ENCODE data around the gene CCDC33. TPM values are rescaled to one million over a fixed set of nuclear protein-coding genes. Genes with fewer than 3 reads are reported as not detected.

The CCDC33 gene
- not detected in 2 replicates for total RNA-seq

DNA sequence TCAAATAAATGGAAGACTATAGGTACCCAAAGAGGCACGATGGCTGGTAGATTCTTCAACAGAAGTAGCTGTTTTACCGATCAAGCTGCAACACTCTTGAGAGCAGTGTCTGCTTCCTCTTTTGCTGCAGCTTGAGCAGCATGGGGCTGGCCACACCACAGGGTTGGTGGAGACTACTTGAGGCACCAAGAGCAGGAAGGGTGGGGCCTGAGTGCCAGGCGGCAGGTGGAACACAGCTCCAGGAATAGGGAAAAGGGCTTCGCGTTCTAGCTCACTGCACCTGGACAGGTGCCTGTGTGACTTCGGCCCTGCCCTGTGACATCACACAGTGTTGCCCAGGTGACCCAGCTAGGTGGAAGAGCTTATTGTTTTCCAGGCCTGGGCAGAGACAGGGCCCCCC, at the start of gene CCDC33:
CCDC33 (plus strand) TSS at position 365 of the 400 bp plus-strand sequence. CDS start 394 bp downstream, outside the sequence.
- Histone ChIP-seq H3K36me3 (ENCODE audit: control insufficient read depth, insufficient read depth, low read length) (no peaks in the 10 kb centered on the region), H3K27me3 (ENCODE audit: control insufficient read depth, insufficient read depth, low read length) (peaks cover 6% of the 10 kb centered on the region), H3K4me3 (ENCODE audit: low read depth, low read length) (no peak within 1 kb of the TSS)
- FAIRE-seq: no peak
- no peak for DNase-seq (ENCODE audit: low read depth)
- TF ChIP-seq, protein P1, sequence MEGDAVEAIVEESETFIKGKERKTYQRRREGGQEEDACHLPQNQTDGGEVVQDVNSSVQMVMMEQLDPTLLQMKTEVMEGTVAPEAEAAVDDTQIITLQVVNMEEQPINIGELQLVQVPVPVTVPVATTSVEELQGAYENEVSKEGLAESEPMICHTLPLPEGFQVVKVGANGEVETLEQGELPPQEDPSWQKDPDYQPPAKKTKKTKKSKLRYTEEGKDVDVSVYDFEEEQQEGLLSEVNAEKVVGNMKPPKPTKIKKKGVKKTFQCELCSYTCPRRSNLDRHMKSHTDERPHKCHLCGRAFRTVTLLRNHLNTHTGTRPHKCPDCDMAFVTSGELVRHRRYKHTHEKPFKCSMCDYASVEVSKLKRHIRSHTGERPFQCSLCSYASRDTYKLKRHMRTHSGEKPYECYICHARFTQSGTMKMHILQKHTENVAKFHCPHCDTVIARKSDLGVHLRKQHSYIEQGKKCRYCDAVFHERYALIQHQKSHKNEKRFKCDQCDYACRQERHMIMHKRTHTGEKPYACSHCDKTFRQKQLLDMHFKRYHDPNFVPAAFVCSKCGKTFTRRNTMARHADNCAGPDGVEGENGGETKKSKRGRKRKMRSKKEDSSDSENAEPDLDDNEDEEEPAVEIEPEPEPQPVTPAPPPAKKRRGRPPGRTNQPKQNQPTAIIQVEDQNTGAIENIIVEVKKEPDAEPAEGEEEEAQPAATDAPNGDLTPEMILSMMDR (IDR thresholded peaks at IDR 0.05; ENCODE audit: insufficient read depth, low read length, severe bottlenecking): no peak

DNA sequence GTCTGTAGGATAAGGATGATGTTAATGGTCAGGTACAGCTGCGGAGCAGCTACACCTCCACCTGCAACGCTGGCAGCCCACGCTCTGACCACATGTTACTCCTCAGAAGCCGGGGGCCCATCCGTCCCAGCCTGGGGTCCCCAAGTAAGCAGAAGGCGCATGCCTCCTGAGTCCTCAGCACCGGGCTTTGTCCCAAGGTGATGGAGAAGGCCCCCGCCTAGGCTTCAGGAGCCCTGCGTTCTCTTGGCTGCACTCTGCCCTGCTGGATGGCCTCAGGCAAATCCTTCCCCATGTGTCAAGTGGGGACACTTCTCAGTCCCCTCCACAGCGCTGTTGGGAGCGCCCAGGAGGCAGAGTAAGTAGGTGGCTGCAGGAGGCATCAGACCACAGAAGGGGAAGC, 47.9 kb upstream of the CCDC33 start:
- no peak for DNase-seq (ENCODE audit: low read depth)
- TF ChIP-seq, protein P1 (IDR thresholded peaks at IDR 0.05; ENCODE audit: insufficient read depth, low read length, severe bottlenecking): no peak
- Histone ChIP-seq H3K36me3 (ENCODE audit: control insufficient read depth, insufficient read depth, low read length) (no peaks in the 10 kb centered on the region), H3K27me3 (ENCODE audit: control insufficient read depth, insufficient read depth, low read length) (peaks cover 10% of the 10 kb centered on the region), H3K4me3 (ENCODE audit: low read depth, low read length) (no peak overlapping the region)
- no peak for FAIRE-seq

DNA sequence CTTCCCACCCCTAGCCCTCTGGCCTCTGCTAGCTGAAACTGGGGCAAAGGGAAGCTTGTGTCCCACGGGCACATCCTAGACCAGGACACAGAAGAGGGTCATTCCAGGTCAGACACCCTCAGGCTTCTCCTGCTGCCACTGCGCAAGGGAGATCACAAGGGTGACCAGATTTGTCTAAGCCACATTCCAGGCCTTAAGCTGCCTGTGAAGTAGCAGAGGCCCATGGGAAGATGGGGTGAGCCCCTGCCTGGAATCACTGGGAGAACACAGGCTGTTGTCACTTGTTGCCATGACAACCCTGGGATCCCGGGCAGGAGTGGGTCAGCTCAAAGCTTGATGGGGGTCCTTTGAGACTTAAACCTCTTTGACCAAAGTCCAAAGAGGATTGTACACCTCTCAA, 44.3 kb upstream of the CCDC33 start:
- H3K36me3 ChIP-seq (ENCODE audit: control insufficient read depth, insufficient read depth, low read length): no peaks in the 10 kb centered on the region
- no peak overlapping the region for H3K4me3 ChIP-seq (ENCODE audit: low read depth, low read length)
- peaks cover 10% of the 10 kb centered on the region for H3K27me3 ChIP-seq (ENCODE audit: control insufficient read depth, insufficient read depth, low read length)
- no peak for FAIRE-seq
- TF ChIP-seq, protein P1 (IDR thresholded peaks at IDR 0.05; ENCODE audit: insufficient read depth, low read length, severe bottlenecking): no peak
- DNase-seq (ENCODE audit: low read depth): no peak

DNA sequence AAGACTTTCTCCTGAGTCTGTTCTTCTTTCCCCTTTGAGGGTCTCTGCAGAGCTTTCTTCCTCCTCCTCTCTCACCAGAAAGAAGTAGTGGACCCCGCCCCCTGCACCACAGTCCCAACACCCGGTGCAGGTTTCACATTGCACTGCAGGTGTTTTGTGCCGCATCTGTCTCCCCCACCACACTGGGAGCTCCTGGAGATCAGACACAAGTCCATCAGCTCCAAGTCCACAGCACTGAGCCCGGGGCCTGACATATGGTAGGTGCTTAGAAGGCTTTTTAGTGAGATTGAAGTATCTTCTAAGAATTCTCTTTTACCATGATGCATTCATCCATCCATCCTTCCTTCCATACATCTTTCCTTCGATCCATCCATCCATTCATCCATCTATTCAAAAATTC, 43.4 kb upstream of the CCDC33 start:
- no peak for FAIRE-seq
- H3K36me3 ChIP-seq (ENCODE audit: control insufficient read depth, insufficient read depth, low read length): no peaks in the 10 kb centered on the region
- DNase-seq (ENCODE audit: low read depth): no peak

DNA sequence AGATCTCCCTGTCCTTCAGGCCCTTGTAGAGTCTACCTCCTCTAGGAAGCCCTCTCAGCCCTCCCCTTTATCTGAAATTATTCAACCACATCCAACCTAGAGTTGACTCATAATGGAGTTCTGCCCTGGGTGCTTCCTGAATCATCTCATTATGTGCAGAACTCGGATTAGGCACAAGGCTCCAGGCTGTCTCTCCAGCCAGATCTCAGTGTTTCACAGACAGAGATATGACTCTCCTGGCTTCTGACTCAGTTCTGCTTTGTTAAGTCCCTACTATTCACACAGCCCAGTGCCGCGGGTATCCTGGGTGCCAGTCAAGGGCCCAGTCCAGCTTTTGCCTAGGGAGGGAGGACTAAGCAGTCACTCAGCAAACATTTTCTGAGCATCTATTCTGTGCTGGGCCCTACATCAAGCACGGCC, 42.8 kb upstream of the CCDC33 start:
- no peaks in the 10 kb centered on the region for H3K36me3 ChIP-seq (ENCODE audit: control insufficient read depth, insufficient read depth, low read length)
- peak; percentile 55 for FAIRE-seq
- peak; percentile 99 for DNase-seq (ENCODE audit: low read depth)
- TF ChIP-seq, protein P1 (IDR thresholded peaks at IDR 0.05; ENCODE audit: insufficient read depth, low read length, severe bottlenecking): no peak
- no peak overlapping the region for H3K4me3 ChIP-seq (ENCODE audit: low read depth, low read length)
- peaks cover 6% of the 10 kb centered on the region for H3K27me3 ChIP-seq (ENCODE audit: control insufficient read depth, insufficient read depth, low read length)

More for the DNA sequence above, 43.4 kb upstream of the CCDC33 start:
- Histone ChIP-seq H3K27me3 (ENCODE audit: control insufficient read depth, insufficient read depth, low read length) (peaks cover 7% of the 10 kb centered on the region), H3K4me3 (ENCODE audit: low read depth, low read length) (no peak overlapping the region)
- TF ChIP-seq, protein P1 (IDR thresholded peaks at IDR 0.05; ENCODE audit: insufficient read depth, low read length, severe bottlenecking): no peak

DNA sequence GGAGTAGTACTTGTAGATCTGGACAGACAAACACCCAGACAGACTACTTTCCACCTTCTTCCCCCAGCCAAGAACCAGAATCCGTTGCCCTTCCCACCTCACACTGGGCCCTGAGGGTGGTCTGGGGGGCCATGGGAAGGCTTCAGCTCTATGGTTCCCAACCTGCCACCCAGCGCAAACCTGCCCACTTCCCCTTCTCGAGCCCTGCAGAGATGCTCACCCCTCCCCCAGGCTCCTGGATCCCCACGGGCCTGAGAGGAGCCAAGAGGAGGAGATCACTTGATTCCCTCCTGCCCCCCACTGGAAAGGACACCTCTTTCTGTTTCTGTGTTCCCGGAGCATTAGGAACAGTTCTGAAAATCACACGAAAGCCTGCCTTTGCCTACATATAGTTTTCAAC, 42.2 kb upstream of the CCDC33 start:
- TF ChIP-seq, protein P1 (IDR thresholded peaks at IDR 0.05; ENCODE audit: insufficient read depth, low read length, severe bottlenecking): no peak
- Histone ChIP-seq H3K4me3 (ENCODE audit: low read depth, low read length) (no peak overlapping the region), H3K27me3 (ENCODE audit: control insufficient read depth, insufficient read depth, low read length) (peaks cover 6% of the 10 kb centered on the region), H3K36me3 (ENCODE audit: control insufficient read depth, insufficient read depth, low read length) (no peaks in the 10 kb centered on the region)
- DNase-seq (ENCODE audit: low read depth): no peak
- FAIRE-seq: peak; percentile 13

All from bronchial epithelial cell (primary cell).